Measurements from ENCODE around the gene GHSR.

GRCh38 chr3:172470588-172470987, 22.3 kb upstream of the GHSR start:
- TF ChIP-seq POLR2A (IDR thresholded peaks at IDR 0.05) (no peak), CTCF (IDR thresholded peaks at IDR 0.05) (no peak)

Measured in Peyer's patch (tissue), 4 donors.